Endometrium (tissue), 2 donors: ENCODE data around the gene KLHL1.

ENCODE experiments used
- FAIRE-seq: peaks from 2 replicates; lab custom pipeline; 2012; peaks lifted over from hg19 to GRCh38; lab: Jason Lieb, UNC
- donor health status: control.
- donor health status: control.

KLHL1 gene

DNA sequence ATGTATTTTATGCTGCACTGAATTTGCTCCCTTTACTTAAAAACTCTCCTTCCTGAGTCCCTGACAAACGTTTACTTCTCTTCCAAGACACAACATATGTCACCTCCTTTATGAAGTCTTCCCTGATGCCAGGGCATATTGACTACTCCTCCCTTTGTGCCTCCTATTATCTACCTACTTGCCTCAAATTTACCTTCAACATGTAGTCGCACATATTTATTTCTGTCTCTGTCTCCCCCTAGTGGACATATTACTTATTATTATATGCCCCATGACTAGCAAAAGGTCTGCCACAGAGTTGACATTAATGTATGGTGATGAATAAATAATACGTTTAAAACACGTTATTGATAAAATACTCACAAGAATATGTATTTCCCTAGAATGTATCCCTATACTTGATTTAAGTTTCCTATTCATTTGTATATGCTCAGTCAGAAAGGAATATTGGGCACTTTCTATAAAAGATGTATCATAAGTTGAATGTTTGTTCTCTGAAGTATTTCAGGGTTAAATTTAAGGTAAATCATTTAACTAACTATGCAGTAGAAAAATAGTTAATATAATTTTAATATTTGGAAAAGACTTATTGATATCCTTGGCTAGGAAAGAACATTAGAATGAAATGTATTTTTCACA lies 250.9 kb downstream of the KLHL1 start:
- FAIRE-seq: no peak

DNA sequence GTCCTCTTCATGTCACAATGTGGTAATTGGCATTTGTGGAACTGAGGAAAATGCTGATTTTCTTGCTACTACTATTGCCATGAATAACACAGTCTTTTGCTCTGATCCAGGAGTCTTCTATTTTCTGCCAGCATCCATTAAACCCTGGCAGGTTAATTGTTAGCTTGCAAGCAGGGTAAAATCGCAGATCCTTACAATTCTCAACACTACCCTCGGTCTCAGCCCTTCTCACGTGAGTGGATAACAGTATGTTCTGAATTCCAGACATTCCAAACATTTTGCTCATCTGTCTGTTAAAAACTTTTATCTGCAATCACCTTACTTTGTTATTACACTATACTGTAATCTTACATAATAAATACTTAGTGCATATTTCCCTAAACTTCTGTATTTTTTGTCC lies 251.9 kb downstream of the KLHL1 start:
- no peak for FAIRE-seq

DNA sequence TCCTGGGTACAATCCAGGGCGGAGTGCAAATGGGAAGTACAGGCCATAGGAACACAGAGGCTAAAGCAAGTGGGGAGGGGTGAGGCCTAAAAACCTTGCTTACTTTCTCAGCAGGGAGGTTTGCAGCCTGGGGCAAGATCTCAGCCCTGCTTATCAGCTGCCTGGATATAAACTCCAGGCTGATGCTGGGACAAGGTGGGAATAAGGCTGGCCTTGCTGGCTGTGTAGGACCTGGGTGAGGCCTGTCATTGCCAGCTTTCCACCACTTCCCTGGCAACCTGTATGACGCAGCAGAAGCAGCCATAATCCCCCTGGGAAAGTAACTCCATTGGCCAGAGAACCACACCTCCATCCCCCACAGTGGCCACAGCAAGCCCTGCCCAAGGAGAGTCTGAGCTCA lies 279.7 kb downstream of the KLHL1 start:
- FAIRE-seq: no peak

DNA sequence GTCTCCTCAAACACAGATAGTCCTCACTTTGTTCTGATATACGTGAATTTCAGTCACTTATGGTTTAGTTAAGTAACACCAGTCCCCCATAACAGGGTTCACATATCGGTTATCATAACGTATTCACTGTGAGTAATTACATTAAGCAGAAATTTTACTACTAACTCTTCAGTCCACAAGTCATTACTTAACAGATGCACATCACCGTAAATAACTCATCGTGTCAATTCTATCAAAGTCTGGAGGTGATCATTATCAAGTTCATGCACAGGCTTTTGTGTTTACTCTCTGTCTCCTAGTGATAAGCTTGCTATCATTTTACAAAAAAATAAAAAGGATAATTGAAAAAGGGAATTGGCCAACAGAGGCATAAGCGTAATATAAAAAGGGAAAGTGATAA lies 288.1 kb downstream of the KLHL1 start:
- no peak for FAIRE-seq

DNA sequence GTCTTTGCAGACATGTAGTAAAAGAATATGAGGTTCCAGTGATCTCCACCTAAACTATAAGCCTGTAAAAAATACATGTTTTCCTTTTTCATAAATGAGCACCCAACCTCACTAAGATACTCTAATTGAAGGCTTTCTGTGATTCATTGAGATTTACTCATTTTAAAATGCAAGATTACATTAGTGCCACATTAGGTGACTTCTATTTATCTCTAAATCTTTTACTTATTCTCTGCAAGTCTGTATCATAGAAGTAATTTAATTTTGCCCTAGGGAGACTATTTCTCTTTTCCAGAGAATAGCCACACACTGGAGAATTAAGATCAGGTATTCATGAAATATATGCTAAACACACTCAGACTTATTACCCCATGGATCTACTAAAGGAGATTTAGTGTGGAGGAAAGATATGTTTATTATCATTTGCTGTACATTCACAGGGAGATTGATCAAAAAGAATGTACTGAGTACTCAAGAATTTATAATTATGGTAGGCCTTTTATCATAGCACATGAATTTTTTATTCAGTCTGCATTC lies 290.9 kb downstream of the KLHL1 start:
- no peak for FAIRE-seq

DNA sequence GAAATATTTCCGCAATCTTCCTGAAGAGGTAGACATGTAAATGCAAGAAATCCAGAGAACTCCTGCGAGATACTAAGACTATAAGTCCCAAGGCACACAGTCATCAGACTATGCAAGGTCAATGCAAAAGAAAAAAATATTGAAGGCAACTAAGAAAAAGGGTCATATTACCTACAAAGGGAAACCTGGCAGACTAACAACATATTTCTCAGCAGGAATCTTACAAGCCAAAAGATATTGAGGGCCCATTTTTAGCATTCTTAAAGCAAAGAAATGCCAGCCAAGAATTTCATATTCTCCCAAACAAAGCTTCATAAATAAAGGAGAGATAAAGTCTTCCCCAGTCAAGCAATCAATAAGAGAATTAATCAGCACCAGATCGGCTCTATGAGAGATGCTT lies 299.1 kb downstream of the KLHL1 start:
- FAIRE-seq: no peak

DNA sequence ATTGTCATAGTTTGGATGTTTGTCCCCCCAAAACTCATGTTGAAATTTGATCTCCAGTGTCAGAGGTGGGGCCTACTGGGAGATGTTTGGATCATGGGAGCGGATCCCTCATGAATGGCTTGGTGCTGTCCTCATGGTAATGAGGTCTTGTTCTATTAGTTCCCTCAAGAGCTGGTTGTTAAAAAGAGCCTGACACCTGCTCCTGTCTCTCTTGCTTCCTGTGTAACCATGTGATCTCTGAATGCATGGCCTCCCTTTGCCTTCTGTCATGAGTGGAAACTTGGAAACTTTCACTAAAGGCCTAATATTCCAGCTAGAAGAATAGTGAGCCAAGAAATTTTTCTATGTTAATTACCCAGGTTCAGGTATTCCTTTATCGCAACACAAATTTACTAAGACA lies 312.0 kb downstream of the KLHL1 start:
- FAIRE-seq: no peak

DNA sequence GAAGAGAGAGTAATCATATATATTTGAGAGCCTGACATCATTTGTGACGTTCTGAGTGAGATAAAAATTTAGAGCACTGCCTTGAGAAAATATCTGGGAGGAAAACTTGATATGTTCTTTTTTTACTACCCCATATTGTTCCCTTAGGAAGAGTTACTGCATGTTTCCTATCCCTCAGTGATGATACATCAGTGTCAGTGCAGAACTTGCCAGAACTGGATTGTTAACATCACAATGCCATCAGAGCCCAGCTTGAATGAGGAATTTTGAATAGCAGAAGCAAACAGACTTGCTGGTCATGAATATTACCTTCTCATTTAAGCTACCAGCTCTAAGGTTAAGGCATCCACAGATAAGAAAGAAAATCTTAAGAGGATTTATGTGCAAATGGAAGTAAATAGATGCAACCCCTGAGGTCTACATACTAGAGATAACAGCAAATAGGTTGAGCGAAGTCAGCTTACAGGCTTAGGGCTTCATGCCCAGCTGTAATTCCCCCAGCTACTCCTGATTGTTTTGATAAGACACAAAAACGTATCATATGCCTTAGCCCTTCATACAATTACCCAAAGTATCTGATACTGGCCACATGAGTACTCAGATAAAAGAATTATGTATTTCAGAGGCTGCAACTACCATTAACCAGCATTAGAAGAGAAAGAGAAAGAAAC lies 314.3 kb downstream of the KLHL1 start:
- FAIRE-seq: no peak

DNA sequence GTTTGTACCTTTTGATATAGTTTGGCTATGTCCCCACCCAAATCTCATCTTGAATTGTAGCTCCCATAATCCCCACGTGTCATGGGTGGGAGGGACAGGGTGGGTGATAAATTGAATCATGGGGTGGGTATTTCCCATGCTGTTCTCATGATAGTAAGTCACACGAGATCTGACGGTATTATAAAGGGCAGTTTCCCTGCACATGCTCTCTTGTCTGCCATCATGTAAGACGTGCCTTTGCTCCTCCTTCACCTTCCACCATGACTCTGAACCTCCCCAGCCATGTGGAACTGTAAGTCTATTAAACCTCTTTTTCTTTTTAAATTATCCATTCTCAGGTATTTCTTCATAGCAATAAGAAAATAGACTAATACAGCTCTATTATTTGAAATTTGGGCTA lies 331.3 kb downstream of the KLHL1 start:
- no peak for FAIRE-seq

DNA sequence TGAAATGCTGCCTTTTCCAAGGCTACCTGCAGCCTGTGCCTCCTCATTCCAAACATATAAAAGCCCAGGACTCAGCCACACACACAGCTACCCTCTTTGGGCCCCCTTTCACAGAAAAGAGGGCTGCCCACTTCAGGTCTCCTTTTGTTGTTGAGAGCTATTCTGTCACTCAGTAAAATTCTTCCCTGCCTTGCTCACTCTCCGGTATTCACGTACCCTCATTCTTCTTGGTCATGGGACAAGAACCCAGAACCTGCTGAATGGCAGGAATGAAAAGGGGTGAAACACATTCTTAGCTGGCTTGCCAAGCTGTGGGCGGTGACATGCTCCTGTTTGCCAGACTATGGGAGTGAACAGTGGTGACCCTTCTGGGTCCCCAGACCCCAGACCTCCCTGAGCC lies 338.6 kb downstream of the KLHL1 start:
- no peak for FAIRE-seq

DNA sequence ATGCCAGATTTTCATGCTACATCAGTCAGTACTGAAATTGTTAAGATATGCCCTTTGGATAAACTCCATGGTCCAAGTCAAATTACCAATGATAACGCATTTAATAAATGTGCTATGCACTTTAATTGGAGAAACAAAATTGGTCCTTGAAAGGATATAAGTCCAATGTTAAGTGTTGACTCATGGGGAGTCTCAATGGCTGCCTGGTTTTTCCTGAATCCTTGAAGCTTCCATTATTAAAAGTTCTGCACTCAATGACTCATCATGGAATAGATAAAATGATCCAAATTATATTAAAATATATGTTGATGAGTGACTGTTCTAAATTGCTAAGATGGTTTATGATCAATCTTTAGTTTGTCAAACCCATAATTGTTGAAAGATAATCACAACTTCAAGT lies 346.7 kb downstream of the KLHL1 start:
- FAIRE-seq: no peak

DNA sequence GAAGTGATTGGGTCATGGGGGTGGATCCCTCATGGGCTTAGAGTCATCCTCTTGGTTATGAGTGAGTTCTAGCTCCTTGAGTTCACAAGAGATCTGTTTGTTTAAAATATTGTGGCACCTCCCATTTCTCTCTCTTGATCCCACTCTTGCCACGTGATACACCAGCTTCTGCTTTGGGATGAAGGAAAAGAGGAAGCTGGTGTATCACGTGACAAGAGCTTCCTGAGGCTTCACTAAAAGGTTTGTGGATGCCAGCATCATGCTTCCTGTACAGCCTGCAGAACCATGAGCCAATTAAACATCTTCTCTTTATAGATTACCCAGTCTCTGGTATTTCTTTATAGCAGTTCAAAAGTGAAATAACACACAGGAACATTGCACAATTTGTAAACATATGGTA lies 353.2 kb downstream of the KLHL1 start:
- FAIRE-seq: no peak

DNA sequence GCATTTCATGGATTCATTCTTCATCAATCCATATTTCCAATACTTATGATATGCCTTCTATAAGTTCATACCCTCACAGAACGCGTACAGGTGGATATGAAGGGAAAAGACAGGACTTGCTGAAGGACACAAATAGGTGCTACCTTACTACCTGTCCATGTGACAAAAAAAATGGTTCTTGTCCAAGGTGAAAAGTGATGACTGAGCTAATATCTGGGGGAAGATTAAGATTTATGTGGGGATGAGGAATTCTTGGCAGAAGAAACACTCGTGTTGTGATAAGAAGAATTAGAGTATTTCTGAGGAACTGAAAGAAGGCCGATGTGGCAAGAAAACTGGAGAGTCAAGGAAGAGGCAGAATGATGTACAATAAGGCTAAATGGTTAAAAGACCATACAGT lies 357.0 kb downstream of the KLHL1 start:
- no peak for FAIRE-seq

DNA sequence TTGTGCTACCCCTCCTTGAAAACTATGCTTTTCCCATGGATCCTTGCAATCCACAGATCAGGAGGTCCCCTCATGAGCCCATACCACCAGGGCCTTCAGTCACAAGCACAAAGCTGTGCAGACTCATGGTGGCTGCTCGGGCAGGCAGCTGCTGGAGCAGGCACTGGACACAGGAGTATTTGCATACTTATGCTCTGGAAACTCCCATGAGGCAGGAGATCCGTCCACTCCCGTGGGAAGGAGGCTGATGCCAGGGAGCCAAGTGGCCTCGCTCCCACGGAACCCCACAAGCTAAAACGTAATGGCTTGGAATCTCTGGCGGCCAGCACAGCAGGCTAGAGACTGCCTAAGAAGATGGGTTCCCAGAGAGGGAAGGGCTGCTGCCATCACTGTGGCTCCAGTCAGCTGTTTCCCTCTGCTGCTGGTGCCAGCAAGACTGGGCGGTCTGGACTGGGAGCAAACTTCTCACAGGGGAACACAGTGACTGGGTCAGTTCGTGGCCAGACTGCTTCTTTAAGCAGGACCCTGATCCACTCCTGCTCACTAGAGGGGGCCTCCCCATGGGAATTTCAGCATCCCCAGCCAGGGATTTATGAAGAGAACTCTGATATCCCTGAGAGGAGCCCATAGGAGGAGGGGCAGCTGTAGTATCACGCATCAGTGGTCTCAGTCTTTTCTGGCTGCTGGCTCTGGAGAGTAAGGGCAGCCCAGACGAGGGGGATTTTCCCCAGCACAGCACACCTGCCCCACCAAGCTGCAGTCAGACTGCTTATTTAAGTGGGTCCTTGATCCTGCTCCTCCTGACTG lies 370.9 kb downstream of the KLHL1 start:
- no peak for FAIRE-seq

DNA sequence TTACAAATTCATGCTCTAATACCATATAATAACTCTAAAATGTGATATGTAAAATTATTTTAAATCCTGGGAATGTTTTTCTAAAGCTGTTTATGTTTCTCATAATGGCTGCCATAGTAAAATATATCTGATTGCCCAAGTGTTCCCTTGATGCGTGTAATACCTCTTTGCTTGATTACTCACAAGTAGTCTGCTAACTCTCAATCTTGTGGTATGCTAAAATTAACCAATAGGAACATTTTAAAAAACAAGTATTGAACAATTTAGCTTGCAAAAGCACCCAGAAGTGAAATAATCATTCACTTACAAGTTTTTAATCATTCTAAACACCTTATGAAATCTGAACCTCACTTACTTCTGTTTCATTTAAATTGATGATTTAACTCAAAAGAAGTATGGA lies 386.6 kb downstream of the KLHL1 start:
- no peak for FAIRE-seq

DNA sequence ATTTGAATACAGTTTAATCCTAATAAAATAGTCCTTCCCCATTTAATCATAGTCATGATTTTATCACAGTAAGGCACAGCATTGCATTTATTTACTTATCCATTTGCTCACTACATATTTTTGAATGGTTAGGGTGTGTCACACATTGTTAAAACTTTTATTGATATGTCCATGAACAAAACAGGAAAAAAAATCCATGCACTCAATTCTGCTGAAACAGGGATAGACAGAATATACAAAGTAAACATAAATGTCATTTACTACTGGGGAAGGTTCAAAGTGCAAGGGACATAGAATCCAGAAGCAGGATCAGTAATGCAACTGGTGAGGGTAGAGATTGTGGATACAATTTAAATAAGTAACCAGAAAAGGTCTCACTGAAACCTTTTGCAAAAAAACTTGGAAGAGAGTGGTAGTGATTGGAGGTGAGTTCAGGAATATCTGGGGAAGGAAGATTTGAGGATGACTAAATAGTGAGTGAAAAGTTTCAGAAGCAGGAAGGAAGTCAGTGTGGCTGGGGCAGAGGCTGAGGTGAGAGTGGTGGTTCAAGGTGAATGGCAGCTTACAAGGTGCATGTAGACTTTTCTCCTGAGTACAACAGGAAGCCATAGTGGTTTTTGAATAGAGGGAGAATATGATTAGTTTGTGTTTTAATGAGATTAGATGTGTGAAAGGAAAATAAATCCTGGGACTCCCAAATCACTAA lies 387.8 kb downstream of the KLHL1 start:
- FAIRE-seq: no peak

DNA sequence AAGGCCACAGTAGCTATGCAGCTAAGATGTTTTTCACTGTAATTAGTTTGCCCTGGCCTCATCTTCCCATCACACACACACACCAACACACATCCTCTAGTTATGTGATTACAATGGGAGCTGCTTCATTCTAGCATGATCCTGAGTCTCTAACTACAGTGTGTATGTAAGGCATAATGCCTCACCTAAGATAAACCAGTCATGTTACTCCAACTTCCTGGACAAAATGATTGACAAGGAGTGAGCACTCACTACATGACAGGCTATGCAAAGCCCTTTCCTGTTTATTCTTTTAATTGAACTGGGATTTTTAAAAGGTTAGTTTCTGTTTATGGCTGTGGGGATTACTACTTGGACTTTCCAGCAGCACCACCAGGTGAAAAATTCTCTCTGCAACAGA lies 401.4 kb downstream of the KLHL1 start:
- FAIRE-seq: no peak

DNA sequence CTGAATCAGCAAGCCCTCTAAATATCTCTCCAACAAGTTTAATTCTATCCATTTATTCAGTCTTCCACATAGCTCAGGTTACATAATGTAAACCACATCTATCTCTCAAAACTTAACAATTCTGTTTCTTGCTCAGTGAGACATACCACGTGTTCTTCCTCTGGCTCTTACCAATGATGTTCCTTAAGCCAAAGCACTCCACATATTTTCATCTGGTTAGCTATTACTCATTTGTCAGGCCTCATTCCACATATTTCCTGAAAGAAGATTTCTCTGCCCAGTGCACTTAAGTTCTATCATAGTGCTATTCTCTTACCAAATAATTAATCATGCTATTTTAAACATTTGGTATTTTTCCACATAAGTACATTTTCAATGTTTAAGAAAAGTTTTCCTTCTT lies 403.9 kb downstream of the KLHL1 start:
- no peak for FAIRE-seq

DNA sequence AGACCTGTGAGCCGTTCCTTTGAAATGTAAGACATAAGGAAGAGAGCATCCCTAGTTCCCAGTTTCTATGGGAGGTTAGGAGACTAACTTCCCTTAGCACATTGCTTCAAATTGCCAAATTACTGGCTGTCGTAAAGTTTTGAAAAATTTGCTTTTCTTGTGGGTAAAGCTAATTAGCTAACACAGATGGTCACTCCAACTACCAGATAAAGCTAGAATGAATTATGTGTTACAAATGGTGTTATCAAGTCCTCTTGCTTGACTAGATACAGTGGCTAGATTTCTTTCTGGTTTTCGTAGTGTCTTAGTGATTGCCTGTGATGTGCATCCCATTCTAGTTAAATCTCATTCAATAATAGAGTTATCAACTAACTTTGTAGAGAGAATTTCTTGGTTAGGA lies 417.3 kb downstream of the KLHL1 start:
- FAIRE-seq: no peak

DNA sequence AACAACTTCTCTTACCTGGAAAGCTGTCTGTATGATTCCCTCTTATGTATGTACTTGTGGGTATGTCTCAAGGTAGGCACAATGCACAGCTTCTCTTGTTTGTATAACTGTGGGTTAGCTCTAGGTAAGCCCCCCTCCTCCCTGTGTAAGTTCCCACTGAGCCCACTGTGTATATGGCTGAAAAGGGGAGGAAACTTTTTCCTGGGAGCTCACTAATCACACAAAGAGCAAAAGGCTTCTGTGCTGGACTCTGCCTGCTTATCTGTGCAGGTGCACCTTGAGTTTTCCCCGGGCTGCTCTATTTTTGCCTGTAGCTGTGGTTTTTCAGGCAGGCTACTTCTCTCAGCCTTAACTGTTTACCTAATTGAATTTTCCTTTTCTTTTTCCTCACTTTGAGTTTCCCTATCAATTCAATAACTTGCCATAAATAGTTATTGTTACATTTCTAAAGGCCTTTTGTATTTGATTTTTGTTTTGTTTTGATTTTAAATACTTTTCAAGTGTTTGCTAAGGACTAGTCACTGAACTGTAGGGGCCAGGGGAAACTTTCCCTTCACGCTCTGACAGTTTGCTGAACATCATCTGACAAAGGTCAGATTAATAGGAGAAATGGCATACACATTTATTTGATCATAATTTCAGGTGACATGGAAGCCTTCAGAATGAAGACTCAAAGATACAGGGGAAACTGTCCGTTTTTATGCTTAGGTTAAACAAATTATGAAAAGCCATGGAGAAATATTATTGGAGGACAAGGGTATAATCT lies 424.1 kb downstream of the KLHL1 start:
- no peak for FAIRE-seq

DNA sequence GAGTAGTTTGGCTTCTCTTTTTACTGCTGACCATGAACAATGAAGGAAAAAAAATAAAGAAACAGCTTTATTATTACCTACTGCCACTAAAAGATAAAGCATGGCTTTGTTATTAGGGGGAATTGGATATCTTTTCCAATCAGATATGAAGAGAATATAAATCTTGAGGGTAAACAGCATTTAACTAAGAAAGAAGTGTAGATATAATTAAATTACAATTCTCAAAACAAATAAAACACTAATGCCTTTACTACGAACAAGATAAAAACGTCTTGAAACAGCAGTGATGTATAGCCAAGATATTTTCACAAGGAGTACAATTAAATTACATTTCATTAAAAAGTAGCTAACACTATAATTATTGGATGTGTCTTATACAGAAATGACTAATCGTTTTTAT lies 426.5 kb downstream of the KLHL1 start:
- no peak for FAIRE-seq

DNA sequence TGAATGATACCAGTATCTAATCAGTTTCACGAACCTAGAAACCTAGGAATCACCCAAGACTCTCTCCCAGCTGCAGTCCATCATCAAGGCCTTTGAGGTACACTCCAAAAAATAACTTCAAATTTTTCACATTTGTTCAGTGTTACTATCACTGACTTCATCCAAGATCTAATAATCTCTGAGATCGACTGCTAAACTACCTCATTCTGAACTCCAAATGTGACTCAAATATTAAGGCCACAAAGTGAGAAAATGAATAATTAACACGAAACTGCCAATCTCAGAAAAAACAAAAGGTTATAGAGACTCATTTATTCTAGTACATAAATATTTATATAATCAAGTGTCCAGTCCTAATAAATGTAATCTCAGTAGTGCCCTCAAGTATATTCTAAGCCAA lies 430.9 kb downstream of the KLHL1 start:
- no peak for FAIRE-seq
